Metanephros (tissue), 1 donor: ENCODE data around the gene TBC1D10A. TPM values are rescaled to one million over a fixed set of nuclear protein-coding genes. Genes with fewer than 3 reads are reported as not detected.

Experiments
- total RNA-seq: library from RNA; depleted of rRNA; stranded (reverse); fragments of >200 nt; gene quantifications from one replicate; pipeline ENCODE4 v1.2.3, GENCODE V29; 2014

TBC1D10A gene, protein sequence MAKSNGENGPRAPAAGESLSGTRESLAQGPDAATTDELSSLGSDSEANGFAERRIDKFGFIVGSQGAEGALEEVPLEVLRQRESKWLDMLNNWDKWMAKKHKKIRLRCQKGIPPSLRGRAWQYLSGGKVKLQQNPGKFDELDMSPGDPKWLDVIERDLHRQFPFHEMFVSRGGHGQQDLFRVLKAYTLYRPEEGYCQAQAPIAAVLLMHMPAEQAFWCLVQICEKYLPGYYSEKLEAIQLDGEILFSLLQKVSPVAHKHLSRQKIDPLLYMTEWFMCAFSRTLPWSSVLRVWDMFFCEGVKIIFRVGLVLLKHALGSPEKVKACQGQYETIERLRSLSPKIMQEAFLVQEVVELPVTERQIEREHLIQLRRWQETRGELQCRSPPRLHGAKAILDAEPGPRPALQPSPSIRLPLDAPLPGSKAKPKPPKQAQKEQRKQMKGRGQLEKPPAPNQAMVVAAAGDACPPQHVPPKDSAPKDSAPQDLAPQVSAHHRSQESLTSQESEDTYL
- 18.0 TPM for total RNA-seq

GRCh38 chr22:30326706-30327362 is at the start of gene TBC1D10A:
TSS of gene TBC1D10A (minus strand) at chr22:30326941. CDS start at chr22:30326881, 60 bp downstream.

GRCh38 chr22:30356449-30357235 is 29.9 kb upstream of the TBC1D10A start, which contains the start of the genes CCDC157 and SF3A1:
TSS of gene CCDC157 (plus strand) at chr22:30357007. CDS start at chr22:30366001, 8,994 bp downstream.
TSS of gene SF3A1 (minus strand) at chr22:30356894. CDS start at chr22:30356792, 102 bp downstream.

GRCh38 chr22:30289141-30289979 is 37.4 kb downstream of the TBC1D10A start, which contains the start of gene CASTOR1:
TSS of gene CASTOR1 (minus strand) at chr22:30289505. CDS start at chr22:30289497, 8 bp downstream.

DNA sequence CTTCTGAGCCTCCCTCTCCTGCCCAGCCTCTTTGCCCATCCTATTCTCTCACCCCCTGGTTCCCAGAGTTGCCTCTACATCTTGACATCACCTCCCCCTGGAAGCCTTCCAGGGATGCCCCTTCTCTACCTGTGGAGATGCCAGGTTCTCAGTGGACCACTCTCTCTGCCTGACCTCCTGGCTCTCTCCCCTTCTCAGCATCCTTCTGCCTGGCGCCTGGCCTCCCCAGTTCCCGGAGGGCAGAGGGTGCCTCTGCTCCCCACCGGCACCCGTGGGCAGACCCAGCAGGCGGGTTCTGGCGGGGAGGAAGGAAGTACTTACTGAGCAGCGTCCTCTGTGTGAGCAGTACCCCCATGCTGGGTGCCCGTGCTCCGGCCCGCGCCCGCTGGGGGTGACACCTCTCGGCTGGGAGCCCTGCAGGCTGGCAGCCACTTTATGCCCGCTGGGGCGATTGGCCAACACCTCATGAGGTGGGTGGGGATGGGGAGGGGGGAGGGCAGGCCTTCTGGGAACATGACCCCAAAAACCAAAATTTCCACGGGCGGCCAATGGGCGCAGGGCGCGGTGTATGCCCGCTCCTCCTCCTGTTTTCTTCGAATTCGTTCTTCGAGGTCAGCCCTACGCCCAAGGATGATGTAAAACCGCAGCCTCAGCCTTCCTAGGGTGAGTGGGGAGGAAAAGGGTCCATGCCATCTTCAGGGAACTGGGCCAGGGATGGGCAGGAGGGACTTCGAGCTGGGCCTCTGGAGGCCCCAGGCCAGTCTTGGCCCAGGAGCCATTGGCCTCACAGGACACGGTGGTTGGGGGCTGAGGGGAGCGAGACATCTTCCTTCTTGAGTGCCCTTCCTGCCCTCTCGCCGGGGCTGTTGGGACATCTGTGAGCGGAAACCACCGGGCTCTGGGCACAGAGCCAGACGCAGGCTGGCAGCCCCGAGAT is 60.0 kb downstream of the TBC1D10A start, which contains the start of gene OSM:
TSS of gene OSM (minus strand) at position 407 of the 937 bp plus-strand sequence. CDS start at position 355, 52 bp downstream.

GRCh38 chr22:30245985-30246813 is 80.5 kb downstream of the TBC1D10A start, which contains the start of gene LIF:
TSS of gene LIF (minus strand) at chr22:30246759. CDS start at chr22:30246695, 64 bp downstream.

Other genes with a start within 250 kb of the TBC1D10A start
- not detected for gene HORMAD2, start 246.5 kb downstream of the TBC1D10A start, total RNA-seq
- gene LIF, start 80.2 kb downstream of the TBC1D10A start, total RNA-seq: 2.7 TPM
- gene OSM, start 60.1 kb downstream of the TBC1D10A start, total RNA-seq: 3.0 TPM
- gene CASTOR1, start 37.4 kb downstream of the TBC1D10A start, total RNA-seq: 14.1 TPM
- 60.0 TPM for gene SF3A1, start 30.0 kb upstream of the TBC1D10A start, total RNA-seq
- gene CCDC157, start 30.1 kb upstream of the TBC1D10A start, total RNA-seq: 6.4 TPM
- 22.1 TPM for gene RNF215, start 60.5 kb upstream of the TBC1D10A start, total RNA-seq
- 2.9 TPM for gene SEC14L2, start 70.1 kb upstream of the TBC1D10A start, total RNA-seq
- gene MTFP1, start 98.8 kb upstream of the TBC1D10A start, total RNA-seq: 12.0 TPM
- gene SEC14L3, start 145.1 kb upstream of the TBC1D10A start, total RNA-seq: not detected
- gene SEC14L4, start 178.8 kb upstream of the TBC1D10A start, total RNA-seq: 0.99 TPM
- gene SEC14L6, start 219.8 kb upstream of the TBC1D10A start, total RNA-seq: 6.5 TPM
- gene GAL3ST1, start 247.7 kb upstream of the TBC1D10A start, total RNA-seq: 27.3 TPM